Motor neuron (in vitro differentiated cells): ENCODE data around the gene UQCRQ. TPM values are rescaled to one million over a fixed set of nuclear protein-coding genes. Genes with fewer than 3 reads are reported as not detected.

ENCODE experiments used
- ATAC-seq, 8 experiments: fragments of 200-7000 bp; cut with Tn5 transposase; replicated peaks in 6 of 8; 2 replicates each; pipeline ENCODE4 v1.8.0; 2021; ENCODE audit warnings: mild to moderate bottlenecking in 8 of 8, moderate library complexity in 8 of 8
- H3K27ac ChIP-seq, 2 donors: fragments of 250-450 bp; sonication (Bioruptor Pico); 2 replicates each; pipeline ENCODE4 v1.9.0; 2021; ENCODE audit warnings: antibody characterized with exemption in 2 of 2, mild to moderate bottlenecking in 2 of 2, moderate library complexity in 1 of 2
- H3K4me1 ChIP-seq, 2 donors: fragments of 250-450 bp; sonication (Bioruptor Pico); replicated peaks in 1 of 2; 2 replicates each; pipeline ENCODE4 v1.6.1; 2021; ENCODE audit warnings: antibody characterized with exemption in 2 of 2, mild to moderate bottlenecking in 2 of 2, moderate library complexity in 1 of 2
- H3K4me3 ChIP-seq, 5 donors: fragments of 250-450 bp; sonication (Bioruptor Pico); 2 replicates each; pipeline ENCODE4 v1.9.0; 2021; ENCODE audit warnings: antibody characterized with exemption in 5 of 5, mild to moderate bottlenecking in 5 of 5, moderate library complexity in 4 of 5
- WGBS, 10 experiments: fragments of 450-650 bp; shearing (Covaris generic); methylation state at CpG; one replicate each; pipeline ENCODE4 v1.0.0; 2022; 5-methylcytosine and 5-hydroxymethylcytosine counted together
- in situ Hi-C, 9 experiments: fragments of 400-800 bp; cut with MboI; loops; one replicate each; pipeline ENCODE4 v1.15.0; 2021; ENCODE audit warnings: low sequenced_read_pairs in 9 of 9, low pct_unique_long_range_greater_than_20kb in 2 of 9; ENCODE audit not compliant: unreplicated experiment in 9 of 9
- total RNA-seq, 8 experiments: library from RNA; unstranded; fragments of 300-600 nt; gene quantifications; 2 replicates each; pipeline versions ENCODE4 v1.2.3 to v1.2.4, GENCODE V29; 2022

Gene UQCRQ
- total RNA-seq, 8 experiments from 2014 or later: 296 to 572 (median 395) TPM

DNA sequence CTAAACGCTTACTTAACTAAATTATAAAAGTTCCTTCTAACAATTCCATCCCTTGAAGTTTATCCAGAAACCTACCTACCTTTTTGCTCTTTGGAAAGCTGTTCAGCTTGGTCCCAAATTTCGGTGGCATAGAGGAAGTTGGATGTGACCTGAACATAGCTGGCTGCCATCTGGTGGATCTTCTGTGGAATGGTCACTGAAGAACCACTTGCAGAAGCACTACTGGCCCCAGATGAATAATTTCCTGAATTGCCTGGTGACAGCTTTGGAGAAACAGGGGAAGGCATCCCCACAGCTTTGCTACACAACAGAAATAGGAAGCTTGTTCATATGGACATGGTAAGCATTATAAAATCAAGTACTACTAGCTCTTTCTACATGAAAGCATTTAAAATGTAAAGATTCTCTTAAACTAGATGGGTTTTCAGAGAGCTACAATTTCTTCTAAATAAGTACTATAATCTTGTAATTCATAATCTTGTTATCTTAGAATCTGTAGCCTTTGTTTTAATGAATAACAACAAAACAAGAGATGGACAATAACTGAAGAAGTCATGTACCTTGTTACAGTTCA lies 16.9 kb downstream of the UQCRQ start:
- H3K27ac ChIP-seq: no peak overlapping the region
- H3K4me3 ChIP-seq: no peak overlapping the region
- no peaks in the 10 kb centered on the region for H3K4me1 ChIP-seq
- WGBS, 10 experiments: 0 to 60% (median 49%) methylated on average over 1 to 2 of the region's 2 CpGs; no CpG with 5 or more reads in 1 of the 10 experiments
- in situ Hi-C loops: loop anchor here in 1 of 9 experiments (25.0 kb wide), 1 partner anchor 96 kb away; the partner anchor contains the start of gene SEPTIN8
- peak; percentile 40 to 93 (median 72) for ATAC-seq

DNA sequence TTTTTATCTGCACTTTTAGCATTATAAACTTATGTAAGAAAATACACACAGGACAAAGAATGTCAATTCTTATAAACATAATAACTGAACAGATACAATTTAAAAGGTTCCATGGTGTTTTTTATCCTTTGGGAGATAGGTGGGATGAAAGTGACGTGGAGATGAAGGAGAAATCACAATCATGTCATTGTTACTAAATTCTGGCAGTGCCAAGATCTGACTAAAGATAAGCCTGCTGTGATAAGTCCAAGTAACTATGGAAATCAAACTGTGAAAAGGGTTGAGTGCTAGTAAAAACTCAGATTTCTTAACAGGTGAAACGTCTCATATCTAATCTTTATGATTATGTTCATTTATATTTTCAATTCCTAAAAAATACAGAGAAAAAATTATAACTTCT lies 18.1 kb downstream of the UQCRQ start:
- ATAC-seq: no peak
- Histone ChIP-seq H3K27ac (no peak overlapping the region), H3K4me1 (no peaks in the 10 kb centered on the region), H3K4me3 (no peak overlapping the region)
- in situ Hi-C loops: loop anchor here in 1 of 9 experiments (25.0 kb wide), 1 partner anchor 97 kb away; the partner anchor contains the start of gene SEPTIN8
- WGBS, 10 experiments: 44 to 100% (median 92%) methylated on average over 1 to 2 of the region's 2 CpGs; no CpG with 5 or more reads in 1 of the 10 experiments

- no peak overlapping the region for H3K4me3 ChIP-seq
- no peak overlapping the region for H3K27ac ChIP-seq
- ATAC-seq: peak in 2 of 8 experiments; percentile 18 to 33
- no peaks in the 10 kb centered on the region for H3K4me1 ChIP-seq
- in situ Hi-C loops: loop anchor here in 1 of 9 experiments (25.0 kb wide), 1 partner anchor 99 kb away; the partner anchor contains the start of gene SEPTIN8
- WGBS, 10 experiments: 73 to 100% (median 90%) methylated on average over 2 to 11 of the region's 11 CpGs
Observed at GRCh38 chr5:132886064-132886823, 19.8 kb downstream of the UQCRQ start.

GRCh38 chr5:132887283-132887682 lies 20.8 kb downstream of the UQCRQ start:
- ATAC-seq: no peak
- Histone ChIP-seq H3K4me3 (no peak overlapping the region), H3K27ac (no peak overlapping the region), H3K4me1 (no peaks in the 10 kb centered on the region)
- WGBS, 10 experiments: 0 to 100% (median 89%) methylated on average over 1 of the region's 1 CpG; no CpG with 5 or more reads in 5 of the 10 experiments
- in situ Hi-C loops: loop anchor here in 1 of 9 experiments (25.0 kb wide), 1 partner anchor 100 kb away; the partner anchor contains the start of gene SEPTIN8

DNA sequence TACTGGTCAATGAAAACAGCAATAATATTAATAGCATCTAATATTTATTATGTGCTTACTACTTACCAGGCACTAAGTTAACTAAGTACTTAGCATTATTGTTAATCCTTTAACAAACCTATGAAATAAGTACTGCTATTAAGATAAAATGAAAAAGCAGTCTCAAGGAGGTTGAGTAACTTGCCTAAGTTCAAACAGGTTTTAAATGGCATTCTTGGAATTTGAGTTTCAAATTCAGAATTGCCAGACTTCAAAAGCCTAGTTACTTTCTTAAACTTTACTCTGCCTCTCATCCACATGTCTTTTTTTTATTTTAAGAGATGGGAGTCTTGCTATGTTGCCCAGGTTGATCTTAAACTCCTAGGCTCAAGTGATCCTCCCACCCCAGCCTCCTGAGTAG lies 23.1 kb downstream of the UQCRQ start:
- H3K4me1 ChIP-seq: no peaks in the 10 kb centered on the region
- in situ Hi-C loops: loop anchor here in 1 of 9 experiments (25.0 kb wide), 1 partner anchor 102 kb away; the partner anchor contains the start of gene SEPTIN8
- ATAC-seq: no peak
- no peak overlapping the region for H3K4me3 ChIP-seq
- no peak overlapping the region for H3K27ac ChIP-seq

GRCh38 chr5:132890817-132891216 lies 24.4 kb downstream of the UQCRQ start:
- Histone ChIP-seq H3K4me3 (no peak overlapping the region), H3K4me1 (no peaks in the 10 kb centered on the region), H3K27ac (no peak overlapping the region)
- no peak for ATAC-seq
- in situ Hi-C loops: loop anchor here in 1 of 9 experiments (25.0 kb wide), 1 partner anchor 104 kb away; the partner anchor contains the start of gene SEPTIN8
- 81 to 100% (median 94%) methylated on average over 2 to 4 of the region's 4 CpGs; no CpG with 5 or more reads in 1 of the 10 experiments for WGBS, 10 experiments

GRCh38 chr5:132895719-132896305 lies 29.4 kb downstream of the UQCRQ start:
- no peak overlapping the region for H3K4me3 ChIP-seq
- no peak overlapping the region for H3K27ac ChIP-seq
- no peaks in the 10 kb centered on the region for H3K4me1 ChIP-seq
- ATAC-seq: peak in 2 of 8 experiments; percentile 86 to 87
- in situ Hi-C loops: loop anchor here in 1 of 9 experiments (25.0 kb wide), 1 partner anchor 109 kb away; the partner anchor contains the start of gene SEPTIN8
- 89 to 100% (median 98%) methylated on average over 1 to 4 of the region's 4 CpGs for WGBS, 10 experiments

GRCh38 chr5:132896685-132897084 lies 30.2 kb downstream of the UQCRQ start:
- Histone ChIP-seq H3K4me3 (no peak overlapping the region), H3K4me1 (no peaks in the 10 kb centered on the region), H3K27ac (no peak overlapping the region)
- in situ Hi-C loops: loop anchor here in 1 of 9 experiments (25.0 kb wide), 1 partner anchor 109 kb away; the partner anchor contains the start of gene SEPTIN8
- WGBS, 10 experiments: 54 to 100% (median 97%) methylated on average over 1 to 7 of the region's 7 CpGs; no CpG with 5 or more reads in 2 of the 10 experiments
- ATAC-seq: peak in 1 of 8 experiments; percentile 15

- WGBS, 10 experiments: 18 to 82% (median 65%) methylated on average over 1 to 3 of the region's 3 CpGs; no CpG with 5 or more reads in 4 of the 10 experiments
- in situ Hi-C loops: loop anchor here in 1 of 9 experiments (25.0 kb wide), 1 partner anchor 111 kb away; the partner anchor contains the start of gene SEPTIN8
- no peaks in the 10 kb centered on the region for H3K4me1 ChIP-seq
- no peak overlapping the region for H3K4me3 ChIP-seq
- ATAC-seq: no peak
- no peak overlapping the region for H3K27ac ChIP-seq
Observed at GRCh38 chr5:132898094-132898493, 31.7 kb downstream of the UQCRQ start.

DNA sequence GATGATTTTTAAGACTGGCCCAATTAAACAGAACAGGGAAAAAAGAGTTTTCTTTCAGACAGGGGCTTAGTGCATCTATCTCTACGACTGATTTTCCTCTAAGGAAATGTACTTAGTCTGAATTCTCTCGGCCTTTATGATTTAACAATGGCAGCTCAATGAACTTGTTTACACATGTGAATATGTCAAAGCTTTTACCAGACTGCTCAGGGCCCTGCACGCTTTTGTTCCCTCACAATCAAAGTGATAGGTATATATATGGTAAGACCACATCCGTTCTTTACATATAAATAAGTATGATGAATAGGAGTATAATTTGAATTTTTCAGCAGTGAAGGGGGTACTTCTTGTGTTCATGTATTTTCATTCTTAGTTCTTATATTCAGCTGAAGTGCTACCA lies 34.6 kb downstream of the UQCRQ start:
- 59 to 95% (median 86%) methylated on average over 3 to 4 of the region's 4 CpGs; no CpG with 5 or more reads in 2 of the 10 experiments for WGBS, 10 experiments
- in situ Hi-C loops: no loop called here
- Histone ChIP-seq H3K27ac (no peak overlapping the region), H3K4me1 (no peaks in the 10 kb centered on the region), H3K4me3 (no peak overlapping the region)
- peak in 1 of 8 experiments; percentile 65 for ATAC-seq

GRCh38 chr5:132901730-132902129 lies 35.3 kb downstream of the UQCRQ start:
- Histone ChIP-seq H3K27ac (no peak overlapping the region), H3K4me1 (no peaks in the 10 kb centered on the region), H3K4me3 (no peak overlapping the region)
- peak in 1 of 8 experiments; percentile 26 for ATAC-seq
- 90 to 100% (median 100%) methylated on average over 2 to 3 of the region's 3 CpGs; no CpG with 5 or more reads in 3 of the 10 experiments for WGBS, 10 experiments
- in situ Hi-C loops: no loop called here

DNA sequence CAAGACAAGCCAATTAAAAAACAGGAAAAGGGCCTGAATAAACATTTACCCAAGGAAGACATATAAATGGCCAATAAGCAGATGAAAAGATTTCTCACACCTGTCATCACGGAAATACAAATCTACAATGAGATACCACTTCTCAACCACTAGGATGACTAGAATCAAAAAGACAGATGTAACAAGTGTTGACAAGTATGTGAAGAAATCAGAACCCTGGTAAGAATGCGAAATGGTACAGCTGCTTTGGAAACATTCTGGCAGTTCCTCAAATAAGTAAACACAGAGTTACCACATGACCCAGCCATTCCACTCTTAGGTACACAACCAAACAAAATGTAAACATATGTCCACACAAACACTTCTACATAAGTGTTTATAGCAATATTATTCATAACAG lies 39.5 kb downstream of the UQCRQ start:
- in situ Hi-C loops: no loop called here
- no peak overlapping the region for H3K27ac ChIP-seq

More for the DNA sequence above, 39.5 kb downstream of the UQCRQ start:
- Histone ChIP-seq H3K4me1 (no peaks in the 10 kb centered on the region), H3K4me3 (no peak overlapping the region)
- WGBS, 10 experiments: 79 to 100% (median 93%) methylated on average over 1 to 2 of the region's 2 CpGs; no CpG with 5 or more reads in 3 of the 10 experiments
- peak in 3 of 8 experiments; percentile 53 to 59 (median 54) for ATAC-seq
